Neural cell (in vitro differentiated cells): ENCODE results near the gene DYNLT2. TPM values are rescaled to one million over a fixed set of nuclear protein-coding genes. Genes with fewer than 3 reads are reported as not detected.

ENCODE experiments used
- H2AFZ ChIP-seq: fragments of 200-600, 300-800 bp; sonication (generic), shearing (Covaris generic); 2 replicates; pipeline ENCODE4 v1.6.0; 2014; ENCODE audit warnings: low read depth, mild to moderate bottlenecking, antibody characterized with exemption, low read length, moderate library complexity
- H3F3A ChIP-seq: fragments of 200-600 bp; shearing (Covaris generic); 2 replicates; pipeline ENCODE4 v1.6.1; 2016; ENCODE audit warnings: mild to moderate bottlenecking, moderate library complexity, mixed read lengths, antibody characterized with exemption, low read length; ENCODE audit not compliant: insufficient read depth, poor library complexity, severe bottlenecking
- H3K27ac ChIP-seq: fragments of 200-600, 300-800 bp; sonication (generic), shearing (Covaris generic); 2 replicates; pipeline ENCODE4 v1.5.1; 2014; ENCODE audit warnings: mild to moderate bottlenecking, low read length, moderate library complexity
- H3K27me3 ChIP-seq: fragments of 300-800, 200-600 bp; sonication (generic), shearing (Covaris generic); 2 replicates; pipeline ENCODE4 v1.6.0; 2014; ENCODE audit warnings: mild to moderate bottlenecking, low read depth, low read length, moderate library complexity; ENCODE audit not compliant: insufficient read depth
- H3K36me3 ChIP-seq: fragments of 300-800, 200-600 bp; sonication (generic), shearing (Covaris generic); 2 replicates; pipeline ENCODE4 v1.5.1; 2014; ENCODE audit warnings: mild to moderate bottlenecking, antibody characterized with exemption, low read length, moderate library complexity; ENCODE audit not compliant: insufficient read depth
- H3K4me2 ChIP-seq: fragments of 300-800, 200-600 bp; sonication (generic), shearing (Covaris generic); 2 replicates; pipeline ENCODE4 v1.6.0; 2014; ENCODE audit warnings: mild to moderate bottlenecking, low read length
- H3K4me3 ChIP-seq: fragments of 300-800, 200-600 bp; sonication (generic), shearing (Covaris generic); 2 replicates; pipeline ENCODE4 v1.5.1; 2014; ENCODE audit warnings: mild to moderate bottlenecking, low read length, moderate library complexity
- H3K79me2 ChIP-seq: fragments of 200-600 bp; shearing (Covaris generic); replicated peaks from 2 replicates; pipeline ENCODE4 v1.6.0; 2014; ENCODE audit warnings: mild to moderate bottlenecking, low read length, moderate library complexity; ENCODE audit not compliant: insufficient read depth
- H3K9ac ChIP-seq: fragments of 300-800, 200-600 bp; sonication (generic), shearing (Covaris generic); 2 replicates; pipeline ENCODE4 v1.6.1; 2016; ENCODE audit warnings: mild to moderate bottlenecking, low read length, mixed read lengths
- H3K9me2 ChIP-seq: fragments of 200-600 bp; shearing (Covaris generic); 2 replicates; pipeline ENCODE4 v1.6.1; 2016; ENCODE audit warnings: mild to moderate bottlenecking, low read length, mixed read lengths; ENCODE audit not compliant: insufficient read depth
- H3K9me3 ChIP-seq: fragments of 200-600, 300-800 bp; sonication (generic), shearing (Covaris generic); 2 replicates; pipeline ENCODE4 v1.6.1; 2016; ENCODE audit warnings: mild to moderate bottlenecking, mixed run types, low read length, moderate library complexity, mixed read lengths
- H4K20me1 ChIP-seq: fragments of 200-600 bp; shearing (Covaris generic); 2 replicates; pipeline ENCODE4 v1.6.1; 2016; ENCODE audit warnings: mild to moderate bottlenecking, mixed run types; ENCODE audit not compliant: insufficient read depth
- EP300 ChIP-seq: fragments of 450-650 bp; conservative IDR thresholded peaks from 2 replicates; pipeline ENCODE4 v1.6.1; 2014; ENCODE audit warnings: antibody characterized with exemption, mild to moderate bottlenecking, moderate library complexity; ENCODE audit not compliant: poor library complexity, severe bottlenecking
- EZH2 ChIP-seq: fragments of 200-600, 300-800 bp; shearing (Covaris generic), sonication (generic); IDR thresholded peaks from 2 replicates; pipeline ENCODE4 v1.6.1; 2014; ENCODE audit warnings: antibody characterized with exemption, low read length, borderline replicate concordance, mild to moderate bottlenecking; ENCODE audit not compliant: insufficient read depth, poor library complexity, severe bottlenecking
- MXI1 ChIP-seq: fragments of 450-650 bp; conservative IDR thresholded peaks from 2 replicates; pipeline ENCODE4 v1.6.1; 2014; ENCODE audit warnings: antibody characterized with exemption, mild to moderate bottlenecking; ENCODE audit not compliant: poor library complexity, severe bottlenecking
- POLR2AphosphoS5 ChIP-seq: IDR thresholded peaks from 2 replicates; pipeline ENCODE4 v1.6.1; 2012
- RAD21 ChIP-seq: fragments of 450-650 bp; conservative IDR thresholded peaks from 2 replicates; pipeline ENCODE4 v1.6.1; 2014; ENCODE audit warnings: antibody characterized with exemption, mild to moderate bottlenecking, moderate library complexity
- SMC3 ChIP-seq: fragments of 450-650 bp; conservative IDR thresholded peaks from 2 replicates; pipeline ENCODE4 v1.6.1; 2014; ENCODE audit warnings: antibody characterized with exemption, mild to moderate bottlenecking, moderate library complexity; ENCODE audit not compliant: poor library complexity
- TAF1 ChIP-seq: IDR thresholded peaks from 2 replicates; pipeline ENCODE4 v1.6.1; 2012; ENCODE audit warnings: low read depth
- polyA plus RNA-seq: library from polyadenylated mRNA; depleted of rRNA; stranded (reverse); fragments of >200 nt; gene quantifications from 2 replicates; pipeline ENCODE4 v1.2.3, GENCODE V29; 2014
- TF ChIP-seq, protein P1 (sequence below): fragments of 450-650 bp; IDR thresholded peaks from 2 replicates; pipeline ENCODE4 v1.5.1; 2014; ENCODE audit warnings: antibody characterized with exemption, mild to moderate bottlenecking, moderate library complexity; ENCODE audit not compliant: poor library complexity, severe bottlenecking
- TF ChIP-seq, protein P2 (sequence below): IDR thresholded peaks from 2 replicates; pipeline ENCODE4 v1.6.1; 2012; ENCODE audit warnings: borderline replicate concordance

Gene DYNLT2
- polyA plus RNA-seq, 1 donor from 2014 or later = 2.8 TPM

DNA sequence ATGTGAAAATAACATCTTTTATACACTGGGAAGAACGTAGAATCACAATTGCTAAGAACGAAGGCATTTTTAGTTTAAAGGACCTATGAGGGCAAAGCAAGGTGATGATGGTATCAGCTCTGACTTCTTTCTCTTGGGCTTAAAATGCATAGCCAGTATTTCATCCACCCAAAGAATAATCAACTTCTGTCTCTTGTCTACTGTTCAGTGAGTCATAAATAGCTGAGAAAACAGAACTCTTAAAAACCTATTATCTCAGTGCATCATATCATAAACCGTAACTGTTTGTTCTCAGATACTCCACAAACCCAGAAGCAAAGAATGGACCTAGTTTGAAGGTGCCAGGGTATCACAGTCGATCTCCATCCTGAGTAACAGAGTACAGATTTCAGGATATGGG lies 32.3 kb downstream of the DYNLT2 start (continued):
- TF ChIP-seq, protein P1, sequence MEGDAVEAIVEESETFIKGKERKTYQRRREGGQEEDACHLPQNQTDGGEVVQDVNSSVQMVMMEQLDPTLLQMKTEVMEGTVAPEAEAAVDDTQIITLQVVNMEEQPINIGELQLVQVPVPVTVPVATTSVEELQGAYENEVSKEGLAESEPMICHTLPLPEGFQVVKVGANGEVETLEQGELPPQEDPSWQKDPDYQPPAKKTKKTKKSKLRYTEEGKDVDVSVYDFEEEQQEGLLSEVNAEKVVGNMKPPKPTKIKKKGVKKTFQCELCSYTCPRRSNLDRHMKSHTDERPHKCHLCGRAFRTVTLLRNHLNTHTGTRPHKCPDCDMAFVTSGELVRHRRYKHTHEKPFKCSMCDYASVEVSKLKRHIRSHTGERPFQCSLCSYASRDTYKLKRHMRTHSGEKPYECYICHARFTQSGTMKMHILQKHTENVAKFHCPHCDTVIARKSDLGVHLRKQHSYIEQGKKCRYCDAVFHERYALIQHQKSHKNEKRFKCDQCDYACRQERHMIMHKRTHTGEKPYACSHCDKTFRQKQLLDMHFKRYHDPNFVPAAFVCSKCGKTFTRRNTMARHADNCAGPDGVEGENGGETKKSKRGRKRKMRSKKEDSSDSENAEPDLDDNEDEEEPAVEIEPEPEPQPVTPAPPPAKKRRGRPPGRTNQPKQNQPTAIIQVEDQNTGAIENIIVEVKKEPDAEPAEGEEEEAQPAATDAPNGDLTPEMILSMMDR = no peak

DNA sequence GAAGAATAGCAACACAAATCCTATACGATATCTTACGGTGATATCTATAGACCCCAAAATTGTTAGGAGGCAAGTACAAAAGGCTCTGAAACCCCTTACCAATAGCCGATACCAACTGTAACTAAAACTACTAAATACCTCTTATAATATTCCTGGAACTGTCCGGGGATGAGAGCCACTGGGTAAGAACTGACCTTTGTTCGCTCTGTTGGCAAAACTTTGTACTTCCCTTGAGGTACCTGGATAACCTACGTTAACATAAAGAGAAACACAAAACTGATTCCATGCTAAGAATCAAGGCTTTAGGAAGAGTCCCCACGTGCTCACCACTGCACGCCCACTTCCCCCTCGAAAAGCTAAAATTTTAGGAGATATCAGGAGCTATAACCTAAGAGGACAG lies 36.8 kb downstream of the DYNLT2 start:
- H3F3A ChIP-seq = no peaks in the 10 kb centered on the region
- H4K20me1 ChIP-seq = no peaks in the 10 kb centered on the region
- TF ChIP-seq POLR2AphosphoS5 (no peak), MXI1 (no peak), EP300 (no peak), EZH2 (no peak), RAD21 (no peak), SMC3 (no peak)
- TF ChIP-seq, protein P2, sequence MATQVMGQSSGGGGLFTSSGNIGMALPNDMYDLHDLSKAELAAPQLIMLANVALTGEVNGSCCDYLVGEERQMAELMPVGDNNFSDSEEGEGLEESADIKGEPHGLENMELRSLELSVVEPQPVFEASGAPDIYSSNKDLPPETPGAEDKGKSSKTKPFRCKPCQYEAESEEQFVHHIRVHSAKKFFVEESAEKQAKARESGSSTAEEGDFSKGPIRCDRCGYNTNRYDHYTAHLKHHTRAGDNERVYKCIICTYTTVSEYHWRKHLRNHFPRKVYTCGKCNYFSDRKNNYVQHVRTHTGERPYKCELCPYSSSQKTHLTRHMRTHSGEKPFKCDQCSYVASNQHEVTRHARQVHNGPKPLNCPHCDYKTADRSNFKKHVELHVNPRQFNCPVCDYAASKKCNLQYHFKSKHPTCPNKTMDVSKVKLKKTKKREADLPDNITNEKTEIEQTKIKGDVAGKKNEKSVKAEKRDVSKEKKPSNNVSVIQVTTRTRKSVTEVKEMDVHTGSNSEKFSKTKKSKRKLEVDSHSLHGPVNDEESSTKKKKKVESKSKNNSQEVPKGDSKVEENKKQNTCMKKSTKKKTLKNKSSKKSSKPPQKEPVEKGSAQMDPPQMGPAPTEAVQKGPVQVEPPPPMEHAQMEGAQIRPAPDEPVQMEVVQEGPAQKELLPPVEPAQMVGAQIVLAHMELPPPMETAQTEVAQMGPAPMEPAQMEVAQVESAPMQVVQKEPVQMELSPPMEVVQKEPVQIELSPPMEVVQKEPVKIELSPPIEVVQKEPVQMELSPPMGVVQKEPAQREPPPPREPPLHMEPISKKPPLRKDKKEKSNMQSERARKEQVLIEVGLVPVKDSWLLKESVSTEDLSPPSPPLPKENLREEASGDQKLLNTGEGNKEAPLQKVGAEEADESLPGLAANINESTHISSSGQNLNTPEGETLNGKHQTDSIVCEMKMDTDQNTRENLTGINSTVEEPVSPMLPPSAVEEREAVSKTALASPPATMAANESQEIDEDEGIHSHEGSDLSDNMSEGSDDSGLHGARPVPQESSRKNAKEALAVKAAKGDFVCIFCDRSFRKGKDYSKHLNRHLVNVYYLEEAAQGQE = no peak
- no peak overlapping the region for H3K4me2 ChIP-seq
- no peak overlapping the region for H2AFZ ChIP-seq
- H3K27me3 ChIP-seq = no peaks in the 10 kb centered on the region
- H3K27ac ChIP-seq = no peak overlapping the region
- H3K36me3 ChIP-seq = peaks cover 3% of the 10 kb centered on the region
- H3K79me2 ChIP-seq = peaks cover 20% of the 10 kb centered on the region
- no peaks in the 10 kb centered on the region for H3K9me3 ChIP-seq
- H3K9ac ChIP-seq = no peak overlapping the region
- no peaks in the 10 kb centered on the region for H3K9me2 ChIP-seq
- no peak overlapping the region for H3K4me3 ChIP-seq

DNA sequence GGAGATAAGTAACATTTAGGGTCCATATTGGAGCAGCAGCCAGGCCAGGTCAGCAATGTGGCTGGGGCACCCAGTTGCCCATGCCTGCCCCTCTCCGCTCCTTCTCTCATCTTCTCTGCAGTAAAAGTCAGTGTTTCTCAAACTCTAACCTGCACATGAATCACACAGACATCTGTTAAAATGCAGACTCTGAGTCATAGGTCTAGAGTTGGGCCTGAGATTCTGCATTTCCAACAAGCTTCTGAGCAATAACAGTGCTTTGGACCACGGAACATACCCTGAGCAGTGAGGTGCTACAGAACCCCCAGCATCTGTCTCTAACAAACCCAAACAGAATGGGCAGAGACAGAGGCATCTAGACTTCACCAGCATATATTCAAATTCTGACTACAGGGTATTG lies 37.2 kb downstream of the DYNLT2 start:
- H3K4me3 ChIP-seq = no peak overlapping the region
- no peaks in the 10 kb centered on the region for H3K27me3 ChIP-seq
- no peak overlapping the region for H3K4me2 ChIP-seq
- H3K9ac ChIP-seq = no peak overlapping the region
- H3K9me3 ChIP-seq = no peaks in the 10 kb centered on the region
- H3K79me2 ChIP-seq = peaks cover 16% of the 10 kb centered on the region
- no peaks in the 10 kb centered on the region for H4K20me1 ChIP-seq
- H3K9me2 ChIP-seq = no peaks in the 10 kb centered on the region
- no peak overlapping the region for H2AFZ ChIP-seq
- H3F3A ChIP-seq = no peaks in the 10 kb centered on the region
- H3K27ac ChIP-seq = no peak overlapping the region
- TF ChIP-seq EP300 (no peak), RAD21 (no peak), MXI1 (no peak), POLR2AphosphoS5 (no peak), EZH2 (no peak), TAF1 (no peak), SMC3 (no peak)
- TF ChIP-seq, protein P1 = no peak
- TF ChIP-seq, protein P2 = no peak
- H3K36me3 ChIP-seq = peaks cover 5% of the 10 kb centered on the region
